Left lobe of liver (tissue), 2 donors: ENCODE data around the gene NEK7. TPM values are rescaled to one million over a fixed set of nuclear protein-coding genes. Genes with fewer than 3 reads are reported as not detected.
A peak's percentile ranks its signal among the peaks of the same experiment; 100 is the strongest.
"Not testable (repeated sequence)": the region's sequence is repeated elsewhere in the genome, so short reads cannot be mapped to it uniquely, and the experiment has no call there.

Experiments used
- ATAC-seq: fragments of 200-7000 bp; cut with Tn5 transposase; one replicate; pipeline ENCODE4 v1.9.1; 2020; ENCODE audit warnings: mild to moderate bottlenecking, moderate library complexity
- DNase-seq: peaks from one replicate; pipeline ENCODE4 v3.0.0-alpha.2; 2020; ENCODE audit warnings: low spot score
- total RNA-seq: library from RNA; stranded (reverse); gene quantifications from one replicate; pipeline ENCODE4 v1.2.1, GENCODE V29; 2021
- donor health status: DM: no; HTN: no; CAD: no; lungs with moderate emphysema.
- donor health status: DM: no; HTN: yes; CAD: no.

Gene NEK7
- total RNA-seq, 1 donor from 2014 or later, result 21.4 TPM

DNA sequence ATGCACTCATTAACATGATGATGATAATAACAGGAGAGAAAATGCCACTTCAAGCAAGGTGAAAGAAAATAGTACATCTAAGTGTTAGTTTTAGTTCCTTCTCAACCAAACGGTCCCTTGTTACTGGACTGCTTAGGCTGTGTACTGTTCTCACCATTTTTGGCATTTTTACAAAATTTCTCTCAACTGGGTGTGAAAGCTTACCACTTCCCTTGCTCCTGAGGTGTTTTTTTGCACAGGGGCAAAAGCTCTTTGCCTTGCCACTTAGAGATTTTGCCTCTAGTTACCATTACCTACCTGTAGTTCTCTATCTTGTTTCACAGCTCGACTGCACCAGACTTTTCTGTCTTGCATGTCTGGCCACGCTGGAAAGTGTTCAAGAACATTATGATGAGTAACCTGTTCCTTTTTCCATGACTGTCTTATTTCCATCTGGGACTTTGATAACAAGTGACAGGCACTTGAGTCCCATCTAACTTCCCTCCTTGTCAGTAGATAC is 10.7 kb downstream of the NEK7 start:
- ATAC-seq (peak; percentile 28), DNase-seq (no peak)

DNA sequence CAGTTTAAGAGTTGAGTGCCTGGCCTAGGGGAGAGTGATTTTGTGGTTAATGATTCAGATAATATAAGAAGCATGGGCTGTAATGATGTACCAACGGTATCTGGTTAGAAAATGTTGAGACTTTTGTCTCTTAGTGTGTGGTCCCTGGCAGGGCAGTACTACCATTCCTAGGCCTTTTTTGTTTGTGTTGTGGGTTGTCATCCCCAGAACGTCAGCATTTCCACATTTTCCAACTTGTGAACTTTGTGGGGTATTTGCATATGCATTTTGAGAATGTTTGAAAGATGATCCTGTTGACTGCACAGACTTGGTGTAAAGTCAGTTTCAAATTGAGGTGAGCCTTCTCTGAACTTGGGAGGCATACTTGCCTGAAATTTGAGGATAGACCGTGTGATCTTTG is 11.4 kb downstream of the NEK7 start:
- DNase-seq, result no peak
- no peak for ATAC-seq

DNA sequence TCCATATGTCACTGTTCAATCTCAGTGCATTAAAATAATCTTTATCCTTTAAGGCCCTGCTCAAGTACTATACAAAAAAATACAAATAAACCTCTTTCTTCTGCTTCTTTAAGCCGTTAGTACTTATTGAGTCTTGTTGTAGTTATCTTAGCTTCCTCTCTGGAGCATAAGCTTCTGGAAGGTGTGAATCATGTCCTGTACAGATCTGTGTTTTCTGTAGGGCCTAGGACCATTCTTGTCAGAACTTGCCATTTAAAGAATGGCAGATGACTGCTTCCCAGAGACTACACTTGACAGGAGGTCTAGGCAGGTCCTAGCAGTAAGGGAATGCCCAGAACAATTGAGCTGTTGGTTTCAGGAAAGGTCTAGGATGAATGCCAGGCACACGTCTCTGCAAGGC is 12.9 kb downstream of the NEK7 start:
- DNase-seq, result no peak
- ATAC-seq, result no peak

GRCh38 chr1:198171667-198172540 is 15.1 kb downstream of the NEK7 start:
- ATAC-seq (no peak), DNase-seq (no peak)

DNA sequence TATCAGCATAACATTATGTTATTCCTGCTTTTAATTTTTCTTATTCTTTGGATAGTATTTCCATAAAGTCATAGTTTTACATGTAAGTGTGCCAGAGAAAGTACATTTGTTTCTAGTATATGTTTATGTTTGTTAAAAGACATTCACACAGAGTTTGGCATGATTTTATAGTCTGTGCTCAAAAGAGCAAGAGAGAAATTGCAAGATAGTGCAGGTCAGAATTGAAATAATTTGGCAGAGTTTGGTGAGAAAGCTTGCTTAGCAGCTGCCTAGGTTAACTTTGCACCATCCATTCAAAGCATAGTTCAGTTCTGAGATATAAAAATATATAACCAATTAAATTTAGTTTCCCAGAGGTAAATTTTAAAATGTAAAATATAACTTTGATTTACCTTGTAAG is 17.0 kb downstream of the NEK7 start:
- DNase-seq (no peak), ATAC-seq (peak; percentile 68)

DNA sequence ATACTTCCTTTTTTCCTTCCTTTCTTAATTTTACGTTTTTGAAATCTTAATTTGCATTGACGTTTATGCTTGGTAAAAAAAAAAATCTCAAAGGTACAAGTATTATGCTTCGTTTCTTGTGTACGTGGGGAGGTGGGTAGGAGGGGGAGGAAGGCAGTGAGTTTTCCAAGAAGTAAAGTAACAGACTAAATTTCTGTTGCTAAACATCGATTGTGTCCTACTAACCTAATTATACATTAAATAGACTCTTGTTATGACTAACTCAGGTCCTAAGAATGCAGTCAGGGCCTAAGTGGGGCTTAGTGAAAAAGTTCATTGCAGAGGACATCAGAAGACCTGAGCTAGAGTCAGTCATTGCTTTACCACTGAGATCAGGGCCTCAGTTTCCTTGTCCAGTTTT is 17.5 kb downstream of the NEK7 start:
- DNase-seq (no peak), ATAC-seq (no peak)

- DNase-seq (no peak), ATAC-seq (no peak)
Measured at GRCh38 chr1:198175423-198176170, 18.8 kb downstream of the NEK7 start.

DNA sequence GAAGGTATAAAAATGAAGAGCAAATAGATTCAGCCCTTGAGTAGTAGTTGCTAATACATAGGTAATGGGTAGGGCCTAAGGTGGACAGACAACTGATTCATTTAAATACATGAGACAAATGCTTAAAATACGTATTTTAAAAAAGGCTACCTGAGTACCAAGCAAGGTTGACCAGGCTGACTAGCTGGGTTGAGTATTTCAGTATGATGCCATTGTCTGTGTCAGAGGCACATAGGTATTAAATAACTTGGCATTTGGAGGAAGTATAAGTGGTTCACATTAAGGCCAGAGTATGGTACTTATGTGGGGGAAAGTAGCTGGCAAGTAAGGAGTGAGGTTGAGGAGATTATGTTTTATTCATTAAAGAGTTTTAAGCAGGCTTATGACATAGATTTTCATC is 19.4 kb downstream of the NEK7 start:
- DNase-seq, result no peak
- no peak for ATAC-seq

GRCh38 chr1:198177546-198177945 is 20.7 kb downstream of the NEK7 start:
- ATAC-seq, result no peak
- DNase-seq, result no peak

GRCh38 chr1:198178615-198179014 is 21.8 kb downstream of the NEK7 start:
- no peak for ATAC-seq

GRCh38 chr1:198179556-198179981 is 22.8 kb downstream of the NEK7 start:
- DNase-seq (no peak), ATAC-seq (peak; percentile 33)

More at GRCh38 chr1:198178615-198179014, 21.8 kb downstream of the NEK7 start:
- no peak for DNase-seq

- no peak for DNase-seq
- ATAC-seq, result no peak
Measured at GRCh38 chr1:198183605-198184004, 26.8 kb downstream of the NEK7 start.

GRCh38 chr1:198184516-198184915 is 27.7 kb downstream of the NEK7 start:
- DNase-seq, result no peak
- ATAC-seq, result no peak

DNA sequence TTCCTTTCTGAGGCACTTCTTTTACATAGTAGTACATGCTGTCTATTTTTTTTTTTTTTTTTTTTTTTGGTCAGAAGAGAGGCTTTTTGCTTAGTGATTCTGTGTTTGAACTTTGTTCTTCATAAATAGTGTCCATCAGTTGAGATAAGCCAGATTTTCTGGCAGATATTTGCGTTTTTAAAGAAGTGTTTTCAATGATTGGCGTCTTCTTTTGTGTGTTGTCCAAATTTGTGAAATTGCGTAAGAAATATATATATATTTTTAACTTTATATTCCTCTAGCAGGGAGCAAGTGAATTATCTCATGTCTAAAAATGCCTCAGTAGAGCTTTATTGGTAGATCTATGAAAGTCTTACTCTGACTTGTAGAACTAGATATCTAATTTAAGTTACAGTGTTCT is 28.3 kb downstream of the NEK7 start:
- no peak for DNase-seq
- peak; percentile 31 for ATAC-seq

- ATAC-seq (no peak), DNase-seq (no peak)
Measured at GRCh38 chr1:198185759-198186158, 29.0 kb downstream of the NEK7 start.

- DNase-seq (no peak), ATAC-seq (no peak)
Measured at GRCh38 chr1:198186916-198187580, 30.2 kb downstream of the NEK7 start.

DNA sequence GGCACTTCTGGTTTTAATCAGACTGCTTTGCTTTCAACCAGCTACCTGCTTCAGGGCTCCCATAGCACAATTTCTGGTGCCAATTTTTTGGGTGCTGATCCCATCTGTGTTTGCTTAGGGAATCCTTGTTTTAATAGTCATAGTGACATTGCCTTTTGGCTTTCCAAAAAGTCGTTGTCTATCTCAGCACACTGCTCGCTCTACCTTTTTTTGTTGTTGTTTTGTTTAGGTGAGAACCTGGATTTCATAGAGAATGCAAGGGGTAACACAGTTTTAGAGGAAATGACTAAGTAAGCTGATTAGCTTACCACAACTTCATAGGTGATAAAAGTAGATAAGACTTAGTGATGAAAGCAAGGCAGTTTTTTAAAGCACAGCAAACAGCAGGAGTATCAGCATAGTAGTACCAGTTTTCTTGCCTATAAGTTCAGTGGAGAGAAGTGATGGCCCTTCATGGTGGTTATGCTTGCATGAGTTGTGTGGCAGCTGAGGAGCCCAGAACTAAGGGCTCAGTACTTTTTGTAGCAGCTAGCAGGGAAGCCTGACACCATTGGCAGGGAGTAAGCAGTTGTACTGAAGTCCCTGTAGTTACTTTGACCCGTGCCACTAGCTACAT is 31.3 kb downstream of the NEK7 start:
- DNase-seq (no peak), ATAC-seq (peak; percentile 75)

DNA sequence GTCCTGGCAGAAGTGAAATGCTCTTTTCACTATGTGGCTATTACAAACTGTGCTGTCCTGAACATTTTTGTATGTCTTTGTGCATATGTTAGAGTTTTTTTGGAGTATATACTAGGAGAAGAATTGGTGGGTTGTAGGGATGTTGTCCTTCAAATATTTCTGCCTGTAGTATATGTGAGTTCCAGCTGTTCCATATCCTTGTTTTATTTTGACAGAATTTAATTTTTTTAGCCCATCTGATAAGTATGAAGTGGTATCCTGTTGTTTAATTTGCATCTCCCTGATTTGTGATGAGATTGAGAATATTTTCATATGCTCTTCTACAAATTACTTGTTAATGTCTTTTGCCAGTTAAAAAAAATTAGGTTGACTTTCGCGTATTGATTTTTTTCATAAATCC is 34.3 kb downstream of the NEK7 start:
- no peak for DNase-seq
- no peak for ATAC-seq

- ATAC-seq, result not testable (repeated sequence)
Measured at GRCh38 chr1:198193871-198194270, 37.1 kb downstream of the NEK7 start.

GRCh38 chr1:198196630-198197029 is 39.8 kb downstream of the NEK7 start:
- DNase-seq, result no peak
- ATAC-seq, result no peak

More at GRCh38 chr1:198193871-198194270, 37.1 kb downstream of the NEK7 start:
- not testable (repeated sequence) for DNase-seq

DNA sequence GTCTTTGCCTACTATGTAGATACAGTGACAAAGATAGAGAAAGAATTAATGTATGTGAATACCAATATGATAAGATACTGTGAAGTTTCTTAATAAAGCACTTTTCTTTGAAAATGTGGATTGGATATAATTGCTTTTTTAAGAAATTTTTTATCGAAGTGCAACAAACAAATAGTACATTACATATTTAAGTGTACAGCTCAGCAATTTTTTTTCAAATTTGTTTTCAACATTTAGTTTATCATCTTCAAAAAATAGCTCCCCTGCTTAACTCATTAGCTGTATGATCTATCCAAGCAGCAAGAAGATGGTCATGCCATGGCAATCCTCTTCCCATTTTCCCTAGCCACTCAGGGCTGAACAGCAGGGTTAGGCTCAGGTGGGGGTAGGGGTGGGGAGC is 40.5 kb downstream of the NEK7 start:
- no peak for DNase-seq
- no peak for ATAC-seq
